ENCODE results near the gene CBX4. TPM values are rescaled to one million over a fixed set of nuclear protein-coding genes. Genes with fewer than 3 reads are reported as not detected.

CBX4 gene
- total and polyA plus RNA-seq, 10 donors, result 12.3 to 48.0 (median 25.4) TPM

GRCh38 chr17:79861413-79862216 is 22.4 kb upstream of the CBX4 start:
- peaks cover 0 to 82% (median 0%) of the 10 kb centered on the region in 7 donors for H3K27me3 ChIP-seq (replicated peaks in 1 of 7)
- H3K4me1 ChIP-seq, result peaks cover 0 to 32% (median 11%) of the 10 kb centered on the region in 6 donors
- no peaks in the 10 kb centered on the region for H3K36me3 ChIP-seq
- peak; percentile 58 for DNase-seq
- H3K27ac ChIP-seq, result peak overlapping the region in 1 of 8 donors; percentile 8
- H3K9me3 ChIP-seq, result no peaks in the 10 kb centered on the region
- TF ChIP-seq POLR2A (IDR thresholded peaks at IDR 0.05) (no peak), POLR2AphosphoS5 (IDR thresholded peaks at IDR 0.05) (no peak), CTCF (IDR thresholded peaks at IDR 0.05 in 8 of 11, conservative IDR thresholded peaks at IDR 0.05 in 3 of 11) (no peak)
- intact Hi-C loops (cut with DNase I; ENCODE audit: low total_unique reads), result no loop called here
- WGBS, 5 donors, result 62 to 75% (median 72%) methylated on average over 21 to 26 of the region's 26 CpGs
- H3K4me3 ChIP-seq, result no peak overlapping the region

- TF ChIP-seq CTCF (IDR thresholded peaks at IDR 0.05 in 8 of 11, conservative IDR thresholded peaks at IDR 0.05 in 3 of 11) (no peak), POLR2A (IDR thresholded peaks at IDR 0.05) (no peak), POLR2AphosphoS5 (IDR thresholded peaks at IDR 0.05) (no peak)
- Histone ChIP-seq H3K27ac (no peak overlapping the region), H3K27me3 (replicated peaks in 1 of 7) (peaks cover 0 to 67% (median 0%) of the 10 kb centered on the region in 7 donors), H3K4me1 (peaks cover 0 to 44% (median 11%) of the 10 kb centered on the region in 6 donors), H3K36me3 (no peaks in the 10 kb centered on the region), H3K4me3 (no peak overlapping the region), H3K9me3 (no peaks in the 10 kb centered on the region)
- intact Hi-C loops (cut with DNase I; ENCODE audit: low total_unique reads), result no loop called here
- 72 to 84% (median 80%) methylated on average over 21 to 38 of the region's 38 CpGs for WGBS, 5 donors
- peak; percentile 48 for DNase-seq
These were observed 20.7 kb upstream of the CBX4 start for GRCh38 chr17:79859676-79860615.

GRCh38 chr17:79857095-79857494 is 17.9 kb upstream of the CBX4 start:
- WGBS, 5 donors, result 60 to 85% (median 74%) methylated on average over 8 of the region's 8 CpGs
- TF ChIP-seq POLR2AphosphoS5 (IDR thresholded peaks at IDR 0.05) (peak in 1 of 3 donors; percentile 53), CTCF (IDR thresholded peaks at IDR 0.05 in 8 of 11, conservative IDR thresholded peaks at IDR 0.05 in 3 of 11) (no peak)
- H3K4me3 ChIP-seq, result no peak overlapping the region

More at GRCh38 chr17:79857095-79857494, 17.9 kb upstream of the CBX4 start:
- intact Hi-C loops (cut with DNase I; ENCODE audit: low total_unique reads), result no loop called here
- Histone ChIP-seq H3K27ac (no peak overlapping the region), H3K4me1 (peaks cover 2 to 50% (median 18%) of the 10 kb centered on the region in 6 donors), H3K27me3 (replicated peaks in 1 of 7) (peaks cover 0 to 40% (median 0%) of the 10 kb centered on the region in 7 donors), H3K9me3 (no peaks in the 10 kb centered on the region), H3K36me3 (no peaks in the 10 kb centered on the region)
- no peak for DNase-seq
